ENCODE measurements around the gene HDAC4. TPM values are rescaled to one million over a fixed set of nuclear protein-coding genes. Genes with fewer than 3 reads are reported as not detected.

HDAC4 gene
- total RNA-seq, 2 donors from 2014 or later, result 9.3 to 139 TPM

- 85 to 90% methylated on average over 29 of the region's 29 CpGs for WGBS, 2 donors
- intact Hi-C loops (cut with DNase I), result no loop called here
- no peak for DNase-seq
- ATAC-seq, result no peak
- Histone ChIP-seq H3K4me1 (no peaks in the 10 kb centered on the region), H3K27ac (no peak overlapping the region), H3K4me3 (no peak overlapping the region), H3K27me3 (no peaks in the 10 kb centered on the region), H3K36me3 (replicated peaks in 1 of 2; ENCODE audit: insufficient read depth in 1 of 2, low read depth in 2 of 2) (peaks cover 0 to 2% of the 10 kb centered on the region in 2 donors), H3K9me3 (no peaks in the 10 kb centered on the region)
- TF ChIP-seq CTCF (IDR thresholded peaks at IDR 0.05) (no peak), POLR2A (IDR thresholded peaks at IDR 0.05) (no peak)
These were observed 315.4 kb downstream of the HDAC4 start for GRCh38 chr2:239085201-239085992.

- peaks cover 0 to 4% of the 10 kb centered on the region in 2 donors for H3K36me3 ChIP-seq (replicated peaks in 1 of 2; ENCODE audit: insufficient read depth in 1 of 2, low read depth in 2 of 2)
- intact Hi-C loops (cut with DNase I), result no loop called here
- H3K27ac ChIP-seq, result no peak overlapping the region
- no peaks in the 10 kb centered on the region for H3K4me1 ChIP-seq
- ATAC-seq, result no peak
- TF ChIP-seq CTCF (IDR thresholded peaks at IDR 0.05), result no peak
- TF ChIP-seq POLR2A (IDR thresholded peaks at IDR 0.05), result no peak
- H3K9me3 ChIP-seq, result no peaks in the 10 kb centered on the region
- H3K4me3 ChIP-seq, result no peak overlapping the region
- WGBS, 2 donors, result 94 to 95% methylated on average over 24 of the region's 24 CpGs
- no peaks in the 10 kb centered on the region for H3K27me3 ChIP-seq
- DNase-seq, result no peak
These were observed 316.8 kb downstream of the HDAC4 start for GRCh38 chr2:239084007-239084406.

GRCh38 chr2:239082425-239082824 lies 318.4 kb downstream of the HDAC4 start:
- intact Hi-C loops (cut with DNase I), result no loop called here
- Histone ChIP-seq H3K4me1 (no peaks in the 10 kb centered on the region), H3K9me3 (no peaks in the 10 kb centered on the region), H3K27ac (no peak overlapping the region), H3K27me3 (no peaks in the 10 kb centered on the region), H3K36me3 (replicated peaks in 1 of 2; ENCODE audit: insufficient read depth in 1 of 2, low read depth in 2 of 2) (peaks cover 0 to 3% of the 10 kb centered on the region in 2 donors), H3K4me3 (no peak overlapping the region)
- 72 to 90% methylated on average over 4 to 12 of the region's 14 CpGs for WGBS, 2 donors
- DNase-seq (no peak), ATAC-seq (no peak)
- TF ChIP-seq POLR2A (IDR thresholded peaks at IDR 0.05) (no peak), CTCF (IDR thresholded peaks at IDR 0.05) (no peak)

- TF ChIP-seq CTCF (IDR thresholded peaks at IDR 0.05), result no peak
- TF ChIP-seq POLR2A (IDR thresholded peaks at IDR 0.05), result no peak
- Histone ChIP-seq H3K27ac (no peak overlapping the region), H3K36me3 (replicated peaks in 1 of 2; ENCODE audit: insufficient read depth in 1 of 2, low read depth in 2 of 2) (peaks cover 0 to 2% of the 10 kb centered on the region in 2 donors), H3K9me3 (no peaks in the 10 kb centered on the region), H3K4me3 (no peak overlapping the region), H3K4me1 (no peaks in the 10 kb centered on the region), H3K27me3 (no peaks in the 10 kb centered on the region)
- intact Hi-C loops (cut with DNase I), result no loop called here
- ATAC-seq (no peak), DNase-seq (no peak)
- 90 to 95% methylated on average over 13 to 18 of the region's 18 CpGs for WGBS, 2 donors
These were observed 319.2 kb downstream of the HDAC4 start for GRCh38 chr2:239081622-239082021.

- Histone ChIP-seq H3K4me1 (no peaks in the 10 kb centered on the region), H3K27ac (no peak overlapping the region), H3K9me3 (no peaks in the 10 kb centered on the region), H3K36me3 (replicated peaks in 1 of 2; ENCODE audit: insufficient read depth in 1 of 2, low read depth in 2 of 2) (peaks cover 0 to 2% of the 10 kb centered on the region in 2 donors), H3K27me3 (no peaks in the 10 kb centered on the region), H3K4me3 (no peak overlapping the region)
- no peak for ATAC-seq
- intact Hi-C loops (cut with DNase I), result no loop called here
- WGBS, 2 donors, result 94 to 100% methylated on average over 4 to 11 of the region's 19 CpGs
- DNase-seq, result no peak
- TF ChIP-seq CTCF (IDR thresholded peaks at IDR 0.05) (no peak), POLR2A (IDR thresholded peaks at IDR 0.05) (no peak)
These were observed 319.8 kb downstream of the HDAC4 start for GRCh38 chr2:239081046-239081445.
